Spleen (tissue), 7 donors: ENCODE data around the gene ALDOB.

Source experiments
- CTCF ChIP-seq, 11 experiments: fragments of 200-600 bp in 7 of 11; fragments of 450-650 bp in 4 of 11; sonication (generic) in 4 of 11; IDR thresholded peaks in 8 of 11; conservative IDR thresholded peaks in 3 of 11; 1 replicate in 7 of 11; 2 replicates in 4 of 11; pipeline versions ENCODE4 v1.4.0 to v1.8.0; 2016 to 2021; ENCODE audit warnings: antibody characterized with exemption in 11 of 11, inconsistent platforms in 4 of 11, mild to moderate bottlenecking in 1 of 11
- POLR2A ChIP-seq, 3 donors: fragments of 450-650 bp; IDR thresholded peaks; one replicate each; pipeline ENCODE4 v1.5.1; 2017; ENCODE audit warnings: antibody characterized with exemption in 3 of 3, mild to moderate bottlenecking in 1 of 3
- POLR2AphosphoS5 ChIP-seq, 3 donors: sonication (generic); formaldehyde crosslinking; IDR thresholded peaks; one replicate each; pipeline ENCODE4 v1.5.1; 2017; ENCODE audit warnings: antibody characterized with exemption in 3 of 3
- donor health status: DM: no; HTN: no; CAD: no; lungs with moderate emphysema.
- donor health status: DM: no; HTN: no; CAD: no.
- donor health status: DM: no; HTN: no; CAD: no.

- TF ChIP-seq CTCF (IDR thresholded peaks at IDR 0.05 in 8 of 11, conservative IDR thresholded peaks at IDR 0.05 in 3 of 11) (no peak), POLR2AphosphoS5 (IDR thresholded peaks at IDR 0.05) (no peak), POLR2A (IDR thresholded peaks at IDR 0.05) (no peak)
These were observed 20.7 kb downstream of the ALDOB start for GRCh38 chr9:101414839-101415238.
